GM12801 (cell line): Measurements from ENCODE around the gene SGK2.

Experiments used
- TF ChIP-seq, protein P1 (sequence below): IDR thresholded peaks from one replicate; pipeline ENCODE4 v1.5.1; 2011; ENCODE audit warnings: control low read depth; ENCODE audit not compliant: insufficient read length; ENCODE audit errors: extremely low read depth

Gene SGK2

DNA sequence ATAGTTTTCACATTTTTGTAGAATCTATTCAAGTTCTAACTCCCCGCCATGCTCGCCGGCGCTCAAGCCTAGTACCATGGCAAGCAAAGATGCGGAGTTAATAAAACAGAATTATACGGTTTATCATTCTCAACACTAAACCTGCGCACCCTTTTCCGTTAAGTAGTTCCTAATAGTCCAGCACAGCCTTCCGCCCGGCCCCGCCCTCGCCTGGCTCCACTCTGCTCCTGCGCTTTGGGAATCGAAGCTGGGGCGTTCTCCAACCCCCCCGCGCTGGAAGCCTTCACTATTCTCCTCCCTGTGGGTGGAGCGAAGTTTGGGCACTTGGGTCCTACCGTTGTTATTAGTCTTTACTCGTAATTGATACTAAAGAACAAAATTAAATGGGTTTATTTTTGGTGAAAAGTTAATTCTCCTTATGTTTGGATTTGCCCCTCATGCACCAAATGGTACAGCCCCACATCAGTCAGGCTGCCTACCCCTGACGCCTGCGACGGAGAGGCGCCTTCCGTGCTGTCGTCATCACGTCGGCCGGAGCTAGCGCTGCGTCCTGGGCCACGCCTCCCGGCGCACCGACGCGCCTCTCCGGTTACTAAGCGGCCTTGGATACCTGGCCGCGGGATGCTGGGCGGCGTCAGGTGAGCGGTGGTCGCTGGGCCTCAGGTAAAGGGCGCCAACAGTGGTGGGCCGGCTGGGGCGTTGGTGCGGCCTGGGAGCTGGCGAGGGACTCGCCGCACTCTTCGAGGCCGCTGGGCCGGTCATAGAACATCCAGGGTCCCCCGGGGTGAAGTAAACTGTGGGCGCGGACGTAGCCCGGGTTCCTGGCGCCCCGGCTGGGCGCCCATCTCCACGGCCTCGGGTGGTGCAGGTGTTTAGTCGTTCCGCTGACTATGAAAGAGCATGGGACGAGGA is 31.8 kb downstream of the SGK2 start, which contains the start of gene IFT52:
Gene IFT52, plus strand, starts transcription at position 546 of the 912 bp plus-strand sequence. CDS start 3,762 bp downstream, outside the sequence.
- TF ChIP-seq, protein P1, sequence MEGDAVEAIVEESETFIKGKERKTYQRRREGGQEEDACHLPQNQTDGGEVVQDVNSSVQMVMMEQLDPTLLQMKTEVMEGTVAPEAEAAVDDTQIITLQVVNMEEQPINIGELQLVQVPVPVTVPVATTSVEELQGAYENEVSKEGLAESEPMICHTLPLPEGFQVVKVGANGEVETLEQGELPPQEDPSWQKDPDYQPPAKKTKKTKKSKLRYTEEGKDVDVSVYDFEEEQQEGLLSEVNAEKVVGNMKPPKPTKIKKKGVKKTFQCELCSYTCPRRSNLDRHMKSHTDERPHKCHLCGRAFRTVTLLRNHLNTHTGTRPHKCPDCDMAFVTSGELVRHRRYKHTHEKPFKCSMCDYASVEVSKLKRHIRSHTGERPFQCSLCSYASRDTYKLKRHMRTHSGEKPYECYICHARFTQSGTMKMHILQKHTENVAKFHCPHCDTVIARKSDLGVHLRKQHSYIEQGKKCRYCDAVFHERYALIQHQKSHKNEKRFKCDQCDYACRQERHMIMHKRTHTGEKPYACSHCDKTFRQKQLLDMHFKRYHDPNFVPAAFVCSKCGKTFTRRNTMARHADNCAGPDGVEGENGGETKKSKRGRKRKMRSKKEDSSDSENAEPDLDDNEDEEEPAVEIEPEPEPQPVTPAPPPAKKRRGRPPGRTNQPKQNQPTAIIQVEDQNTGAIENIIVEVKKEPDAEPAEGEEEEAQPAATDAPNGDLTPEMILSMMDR: no peak

GRCh38 chr20:43603124-43603523 is 44.3 kb downstream of the SGK2 start:
- TF ChIP-seq, protein P1: no peak

DNA sequence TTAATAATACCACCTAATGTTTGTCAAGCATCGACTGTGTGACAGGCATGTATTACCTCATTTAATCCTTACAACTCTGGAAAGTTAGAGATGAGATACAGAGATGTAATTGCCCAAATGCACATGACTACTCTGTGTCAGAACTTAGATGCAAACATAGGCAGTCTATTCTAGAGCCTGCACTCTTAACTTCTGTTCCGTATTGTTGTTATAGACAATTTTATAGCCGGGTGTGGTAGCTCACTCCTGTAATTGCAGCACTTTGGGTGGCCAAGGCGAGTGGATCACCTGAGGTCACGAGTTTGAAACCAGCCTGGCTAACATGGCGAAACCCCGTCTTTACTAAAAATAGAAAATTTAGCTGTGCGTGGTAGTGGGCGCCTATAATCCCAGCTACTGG is 46.9 kb downstream of the SGK2 start:
- TF ChIP-seq, protein P1: no peak

DNA sequence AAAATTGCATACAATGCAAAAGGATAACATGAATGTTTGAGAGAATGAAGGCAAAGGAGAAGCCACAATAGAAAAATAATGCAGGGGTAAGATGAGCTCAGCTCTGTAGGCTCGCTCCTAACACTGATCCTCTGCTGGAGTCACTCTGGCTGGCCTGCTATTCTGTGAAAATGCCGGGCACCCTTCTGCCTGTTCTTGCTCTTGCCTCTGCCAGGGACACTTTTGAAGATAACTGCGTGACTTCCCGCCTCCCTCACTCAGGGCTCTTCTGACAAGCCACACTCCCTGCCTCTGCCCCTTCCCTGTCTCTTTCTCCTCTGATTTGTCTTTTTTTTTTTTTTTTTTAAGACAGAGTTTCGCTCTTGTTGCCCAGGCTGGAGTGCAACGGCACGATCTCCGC is 72.8 kb downstream of the SGK2 start:
- TF ChIP-seq, protein P1: no peak
